Pons (tissue), 1 donor: Measurements from ENCODE around the gene AMER1.

Experiments used
- DNase-seq: peaks from one replicate; pipeline ENCODE4 v3.0.0-alpha.2; 2016; ENCODE audit warnings: low spot score

Gene AMER1

GRCh38 chrX:64184396-64184795 lies 21.1 kb downstream of the AMER1 start:
- DNase-seq = no peak

- no peak for DNase-seq
Observed at GRCh38 chrX:64182208-64182607, 23.3 kb downstream of the AMER1 start.

GRCh38 chrX:64176876-64177275 lies 28.6 kb downstream of the AMER1 start:
- DNase-seq = no peak

GRCh38 chrX:64169988-64170387 lies 35.5 kb downstream of the AMER1 start:
- DNase-seq = no peak

- DNase-seq = no peak
Observed at GRCh38 chrX:64152857-64153256, 52.7 kb downstream of the AMER1 start.

GRCh38 chrX:64151911-64152310 lies 53.6 kb downstream of the AMER1 start:
- DNase-seq = no peak

- DNase-seq = no peak
Observed at GRCh38 chrX:64150775-64151174, 54.7 kb downstream of the AMER1 start.
